DLD1 (cell line): ENCODE results near the gene TRAPPC10.

ENCODE experiments used
- in situ Hi-C: cut with HindIII; loops from 2 replicates; pipeline ENCODE4 v1.10.0; 2017; ENCODE audit warnings: low sequenced_read_pairs

Gene TRAPPC10

GRCh38 chr21:43982489-43983078, 29.5 kb upstream of the TRAPPC10 start:
- in situ Hi-C loops, result no loop called here

DNA sequence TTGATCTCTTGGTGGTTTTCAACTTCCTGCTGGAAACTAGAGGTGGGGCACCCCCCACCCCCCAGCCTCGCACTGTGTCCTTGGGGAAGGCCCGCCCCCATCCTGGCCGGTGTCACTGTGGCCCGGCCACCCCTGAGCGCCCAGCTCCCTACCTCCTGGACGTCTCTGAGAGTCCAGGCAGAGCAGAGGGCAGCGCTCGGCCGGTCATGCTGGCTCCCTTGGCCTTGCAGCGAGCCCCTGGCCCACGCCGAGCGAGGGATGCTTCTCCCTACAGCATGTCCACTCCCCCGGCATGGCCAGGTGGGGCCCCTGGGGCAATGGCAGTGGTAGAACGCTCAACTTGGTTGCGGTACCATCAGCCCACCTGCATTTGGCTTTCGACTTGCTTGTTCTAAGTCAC, 28.7 kb upstream of the TRAPPC10 start:
- in situ Hi-C loops, result no loop called here

GRCh38 chr21:43983860-43984420, 28.2 kb upstream of the TRAPPC10 start:
- in situ Hi-C loops, result no loop called here

DNA sequence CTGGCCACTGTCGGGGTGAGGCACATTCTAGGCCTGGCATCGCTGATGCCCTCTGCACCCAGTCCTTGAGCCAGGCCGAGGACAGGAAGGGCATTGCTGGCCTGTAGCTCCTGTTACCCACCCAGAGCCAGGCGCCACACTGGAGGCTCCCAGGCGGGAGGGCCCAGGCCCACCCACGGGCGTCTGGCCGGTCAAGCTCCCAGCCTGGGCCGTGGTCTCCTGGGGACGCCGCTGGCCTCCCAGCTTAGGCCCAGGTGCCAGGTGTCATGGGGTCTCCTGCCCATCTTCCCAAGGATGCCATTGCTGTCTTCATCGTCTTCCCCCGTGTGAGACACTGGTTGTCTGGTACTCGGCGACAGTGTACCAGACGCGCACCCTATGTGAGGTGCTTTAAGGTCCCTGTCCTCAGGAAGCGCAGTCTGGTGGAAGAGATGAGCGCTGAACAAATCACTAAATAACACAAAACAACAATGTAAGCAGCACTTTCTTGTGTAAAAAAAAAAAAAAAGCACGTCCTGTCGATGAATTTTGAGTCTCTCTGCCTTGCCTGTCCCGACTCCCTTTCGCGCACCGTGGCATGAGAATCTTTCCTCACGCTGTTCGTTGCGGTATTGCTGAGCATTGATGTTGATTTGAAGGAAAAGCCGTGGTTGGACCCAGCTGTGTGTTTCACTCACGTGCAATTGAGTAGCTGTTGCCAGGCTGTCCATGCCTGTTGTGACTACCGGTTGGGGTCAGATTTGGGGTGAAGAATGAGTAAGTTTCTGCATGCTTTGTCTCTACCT, 27.0 kb upstream of the TRAPPC10 start:
- in situ Hi-C loops, result no loop called here

- in situ Hi-C loops, result no loop called here
These were observed 26.3 kb upstream of the TRAPPC10 start for GRCh38 chr21:43985690-43986251.

- in situ Hi-C loops, result no loop called here
These were observed 25.3 kb upstream of the TRAPPC10 start for GRCh38 chr21:43986544-43987451.

DNA sequence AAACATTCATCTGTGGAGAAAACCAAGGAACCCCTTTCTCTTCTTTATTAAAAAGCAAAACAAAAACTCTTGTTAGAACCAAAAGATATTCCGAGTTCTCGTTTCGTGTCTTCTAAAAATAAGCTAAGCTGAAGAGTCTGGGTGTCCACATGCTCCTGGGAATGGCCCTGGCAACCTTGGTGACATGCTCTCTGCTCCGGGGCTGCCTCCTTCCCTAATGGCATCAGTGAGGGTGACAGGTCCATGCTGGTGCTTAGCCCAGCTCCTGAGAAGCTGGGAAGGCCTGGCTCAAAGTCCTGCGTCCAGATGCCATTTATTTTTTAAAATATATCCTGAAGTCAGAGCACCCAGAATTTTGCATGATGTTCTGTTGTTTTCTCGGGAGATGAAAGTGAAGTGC, 24.6 kb upstream of the TRAPPC10 start:
- in situ Hi-C loops, result no loop called here

DNA sequence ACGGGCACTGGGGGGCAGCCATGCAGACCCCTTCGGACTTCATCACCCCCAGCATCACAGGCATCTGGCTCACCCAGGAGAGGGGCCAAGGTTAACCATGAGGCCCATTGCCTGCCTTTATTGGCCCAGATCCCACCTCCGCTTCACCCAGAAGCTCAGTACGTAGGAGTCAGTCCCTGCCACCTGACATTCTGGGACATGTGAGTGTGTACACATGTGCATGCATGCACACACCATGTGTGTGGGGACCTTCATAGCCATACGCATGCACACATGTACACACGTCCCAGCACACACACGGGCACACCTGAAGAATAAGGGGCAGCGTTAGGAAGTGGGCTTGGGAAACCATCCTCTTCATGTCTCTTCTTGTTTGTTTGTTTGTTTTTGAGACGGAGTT, 24.1 kb upstream of the TRAPPC10 start:
- in situ Hi-C loops, result no loop called here

DNA sequence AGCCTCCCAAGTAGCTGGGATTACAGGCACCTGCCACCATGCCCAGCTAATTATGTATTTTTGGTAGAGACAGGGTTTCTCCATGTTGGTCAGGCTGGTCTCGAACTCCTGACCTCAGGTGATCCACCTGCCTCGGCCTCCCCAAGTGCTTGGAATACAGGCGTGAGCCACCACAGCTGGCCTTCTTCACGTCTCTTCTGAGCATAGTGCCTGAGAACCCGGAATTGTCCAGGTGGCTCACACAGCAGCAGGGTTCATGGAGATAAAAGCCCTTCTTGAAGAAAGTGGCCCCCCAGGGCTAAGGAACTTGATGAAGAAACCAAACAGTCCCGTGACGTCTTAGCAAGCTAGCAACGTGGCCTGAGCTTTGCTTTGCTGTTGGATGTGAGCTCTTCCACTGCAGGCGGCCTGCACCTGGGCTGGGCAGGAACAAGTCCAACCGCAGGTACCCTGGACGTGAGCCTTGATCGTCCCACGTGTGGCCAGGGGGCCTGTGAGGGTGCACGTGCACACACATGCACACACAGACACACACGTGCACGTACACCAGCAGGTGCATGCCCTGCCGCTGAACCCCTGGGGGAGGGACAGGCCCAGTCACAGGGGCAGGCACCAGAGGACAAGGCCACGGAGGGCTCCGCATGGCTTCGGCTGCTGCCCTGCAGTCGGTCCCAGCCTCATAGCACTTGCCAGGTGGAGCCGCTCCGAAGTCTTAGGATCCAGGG, 23.4 kb upstream of the TRAPPC10 start:
- in situ Hi-C loops, result no loop called here

DNA sequence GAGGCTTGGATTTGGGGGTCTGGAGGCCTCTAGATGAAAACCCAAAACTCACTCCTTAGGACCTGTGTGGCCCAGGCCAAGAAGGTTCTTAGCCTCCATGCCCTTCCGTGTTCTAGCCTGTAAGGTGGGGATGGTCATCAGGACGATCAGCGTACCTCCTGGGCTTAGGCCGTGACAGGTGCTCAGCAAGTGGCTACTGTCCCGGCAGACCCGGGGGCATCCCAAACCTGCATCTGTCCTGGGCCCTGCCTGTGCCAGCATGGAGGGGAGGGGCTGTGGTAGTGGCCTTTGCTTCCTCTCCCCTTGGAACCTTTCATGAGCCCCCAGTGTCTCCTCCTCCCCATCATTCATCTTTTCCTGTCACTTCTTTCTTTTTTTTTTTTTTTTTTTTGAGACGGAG, 22.7 kb upstream of the TRAPPC10 start:
- in situ Hi-C loops, result no loop called here

DNA sequence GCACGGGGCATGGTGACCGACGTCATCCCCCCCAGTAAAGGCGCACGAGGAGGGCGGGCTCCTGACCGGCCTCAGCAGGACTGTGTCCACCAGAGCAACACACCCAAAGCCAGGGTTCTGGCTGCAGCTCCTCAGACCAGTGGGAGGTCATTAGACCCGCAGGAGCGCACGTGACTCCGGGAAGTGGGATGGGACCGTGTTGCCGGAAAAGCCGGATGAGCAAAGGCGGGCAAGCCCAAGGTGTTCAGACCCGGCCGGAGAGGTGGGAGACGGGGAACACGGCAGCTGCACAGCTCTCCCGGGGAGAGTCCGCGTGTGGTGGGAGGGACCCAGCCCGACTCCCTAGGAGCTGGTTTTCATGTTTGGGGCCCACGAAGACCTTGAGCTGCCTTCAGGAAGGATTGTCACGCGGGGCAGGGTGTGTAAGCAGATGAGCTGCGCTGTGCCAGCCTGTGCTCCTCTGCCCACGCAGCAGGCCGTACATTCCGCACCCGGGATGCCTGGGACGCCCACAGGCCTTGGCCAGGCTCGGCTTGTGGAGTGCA, 20.6 kb upstream of the TRAPPC10 start:
- in situ Hi-C loops, result no loop called here

DNA sequence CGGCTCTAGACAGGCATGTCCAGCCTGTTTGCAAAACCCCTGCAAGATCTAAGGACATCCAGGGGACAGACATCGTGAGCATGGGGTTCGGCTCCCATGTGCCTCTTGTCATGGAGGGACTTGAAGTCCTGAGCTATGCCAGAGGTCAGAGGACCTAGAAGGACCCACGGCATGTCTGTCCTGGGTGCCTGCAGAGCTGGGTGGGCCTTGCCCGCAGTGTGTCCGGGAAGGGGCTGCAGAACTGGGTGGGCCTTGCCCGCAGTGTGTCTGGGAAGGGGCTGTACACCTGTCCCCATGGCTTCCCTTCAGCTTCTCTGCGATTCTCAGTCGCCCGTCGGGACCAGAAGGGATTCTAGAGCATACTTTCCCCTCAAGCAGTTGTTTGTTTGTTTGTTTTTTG, 20.0 kb upstream of the TRAPPC10 start:
- in situ Hi-C loops, result no loop called here

- in situ Hi-C loops, result no loop called here
These were observed 18.6 kb upstream of the TRAPPC10 start for GRCh38 chr21:43993420-43993934.

DNA sequence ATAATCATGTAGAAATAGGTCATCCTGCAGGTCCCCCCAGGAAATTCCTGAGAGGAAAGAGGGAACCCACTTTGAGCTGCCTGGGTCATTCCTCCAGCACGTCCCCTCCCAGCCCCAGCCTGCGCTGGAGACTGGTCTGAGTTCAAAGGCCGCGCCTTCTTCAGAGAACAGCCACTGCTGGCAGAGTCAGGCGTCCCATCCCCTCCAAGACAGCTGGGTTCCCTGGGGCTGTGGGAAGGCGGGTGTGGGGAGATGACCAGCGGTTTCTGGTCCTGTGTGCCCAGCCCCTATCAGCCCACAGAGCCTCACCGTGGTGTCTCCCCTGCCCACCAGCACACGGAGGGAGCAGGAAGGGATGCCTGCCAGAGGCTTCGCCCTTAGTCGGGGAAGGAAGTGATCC, 18.0 kb upstream of the TRAPPC10 start:
- in situ Hi-C loops, result no loop called here

- in situ Hi-C loops, result no loop called here
These were observed 17.5 kb upstream of the TRAPPC10 start for GRCh38 chr21:43994646-43995045.

- in situ Hi-C loops, result no loop called here
These were observed 16.5 kb upstream of the TRAPPC10 start for GRCh38 chr21:43995521-43996105.

DNA sequence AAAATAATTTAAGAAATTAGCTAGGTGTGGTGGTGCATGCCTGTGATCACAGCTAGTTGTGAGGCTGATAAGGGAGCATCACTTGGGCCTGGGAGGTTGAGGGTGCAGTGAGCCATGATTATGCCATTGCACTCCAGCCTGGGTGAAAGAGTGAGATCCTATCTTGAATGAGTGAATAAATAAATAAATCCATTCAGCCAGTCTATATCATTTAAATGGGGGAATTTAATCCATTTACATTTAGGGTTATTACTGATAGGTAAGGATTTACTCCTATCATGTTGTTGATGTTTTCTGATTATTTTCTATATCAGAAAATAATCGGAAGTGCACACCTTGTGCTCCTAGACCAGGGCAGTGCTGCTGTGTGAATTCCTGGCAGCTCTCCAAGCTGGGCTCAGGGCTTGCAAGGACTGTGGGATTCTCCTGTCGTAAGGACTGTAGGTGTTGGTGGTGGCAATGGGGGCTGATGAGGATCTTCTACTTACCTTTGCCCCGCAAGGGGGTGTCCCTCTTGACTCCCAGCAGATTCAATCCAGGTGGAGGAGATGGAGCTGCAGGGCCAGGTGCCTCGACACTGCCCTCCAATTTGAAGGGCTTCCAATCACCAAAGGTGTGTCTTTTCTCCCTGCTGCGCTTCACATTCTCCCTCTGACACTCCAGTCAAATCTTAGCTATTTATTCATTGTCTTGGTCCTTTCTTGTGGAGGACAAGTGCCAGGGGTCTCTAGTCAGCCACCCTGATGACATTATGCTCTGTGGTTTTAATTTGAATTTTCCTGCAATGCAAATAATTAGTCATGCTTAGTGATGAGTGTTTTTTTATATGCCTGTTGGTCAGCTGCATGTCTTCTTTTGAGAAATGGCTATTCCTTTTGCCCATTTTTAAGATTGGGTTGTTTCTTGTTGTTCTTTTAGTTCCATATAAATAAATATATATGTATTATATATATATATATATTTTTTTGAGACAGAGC, 14.1 kb upstream of the TRAPPC10 start:
- in situ Hi-C loops, result no loop called here

GRCh38 chr21:44000360-44000759, 11.7 kb upstream of the TRAPPC10 start:
- in situ Hi-C loops, result no loop called here
